Measurements from ENCODE around the gene SLC41A2. TPM values are rescaled to one million over a fixed set of nuclear protein-coding genes. Genes with fewer than 3 reads are reported as not detected.
A peak's percentile ranks its signal among the peaks of the same experiment; 100 is the strongest.

Gene SLC41A2
- total and polyA plus RNA-seq, 10 of the 15 experiments (the other 5 are each of a cell fraction or from before 2014, with no cell fraction given): 3.5 to 19.0 (median 11.3) TPM

GRCh38 chr12:104958001-104958804, at the start of gene SLC41A2 (continued):
- no peak for TF ChIP-seq TBL1XR1 (IDR thresholded peaks at IDR 0.05; ENCODE audit: low read depth, low read length)
- TF ChIP-seq ZNF592 (IDR thresholded peaks at IDR 0.05): no peak
- no peak for TF ChIP-seq ZBTB33 (IDR thresholded peaks at IDR 0.05)
- TF ChIP-seq, protein P1, sequence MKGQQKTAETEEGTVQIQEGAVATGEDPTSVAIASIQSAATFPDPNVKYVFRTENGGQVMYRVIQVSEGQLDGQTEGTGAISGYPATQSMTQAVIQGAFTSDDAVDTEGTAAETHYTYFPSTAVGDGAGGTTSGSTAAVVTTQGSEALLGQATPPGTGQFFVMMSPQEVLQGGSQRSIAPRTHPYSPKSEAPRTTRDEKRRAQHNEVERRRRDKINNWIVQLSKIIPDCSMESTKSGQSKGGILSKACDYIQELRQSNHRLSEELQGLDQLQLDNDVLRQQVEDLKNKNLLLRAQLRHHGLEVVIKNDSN (IDR thresholded peaks at IDR 0.05; ENCODE audit: borderline replicate concordance, extremely low read length, insufficient read depth, low read depth, low read length): peak; percentile 39
- no peak for TF ChIP-seq MEF2A (IDR thresholded peaks at IDR 0.05; ENCODE audit: insufficient read depth, low read depth, low read length)
- peak; percentile 73; the same call in 1 of the 2 replicates for TF ChIP-seq ASH2L (IDR thresholded peaks at IDR 0.05; ENCODE audit: borderline replicate concordance, low read depth)
- TF ChIP-seq HCFC1 (IDR thresholded peaks at IDR 0.05; ENCODE audit: low read length): no peak
- TF ChIP-seq REST (IDR thresholded peaks at IDR 0.05; ENCODE audit: low read depth, low read length): no peak
- TF ChIP-seq MTA3 (IDR thresholded peaks at IDR 0.05; ENCODE audit: borderline replicate concordance, low read length): no peak; the same call in 1 of the 2 replicates
- TF ChIP-seq ATF3 (IDR thresholded peaks at IDR 0.05; ENCODE audit: borderline replicate concordance, extremely low read depth, low read depth, low read length): no peak
- no peak for TF ChIP-seq ZBED1 (IDR thresholded peaks at IDR 0.05; ENCODE audit: borderline replicate concordance)
- no peak for TF ChIP-seq ZNF274 (IDR thresholded peaks at IDR 0.05; ENCODE audit: insufficient read depth, insufficient read length)
- TF ChIP-seq RBBP5 (conservative IDR thresholded peaks at IDR 0.05): no peak
- TF ChIP-seq EED (IDR thresholded peaks at IDR 0.05; ENCODE audit: low read depth): peak; percentile 82
- TF ChIP-seq YBX1 (IDR thresholded peaks at IDR 0.05): no peak
- TF ChIP-seq, protein P2, sequence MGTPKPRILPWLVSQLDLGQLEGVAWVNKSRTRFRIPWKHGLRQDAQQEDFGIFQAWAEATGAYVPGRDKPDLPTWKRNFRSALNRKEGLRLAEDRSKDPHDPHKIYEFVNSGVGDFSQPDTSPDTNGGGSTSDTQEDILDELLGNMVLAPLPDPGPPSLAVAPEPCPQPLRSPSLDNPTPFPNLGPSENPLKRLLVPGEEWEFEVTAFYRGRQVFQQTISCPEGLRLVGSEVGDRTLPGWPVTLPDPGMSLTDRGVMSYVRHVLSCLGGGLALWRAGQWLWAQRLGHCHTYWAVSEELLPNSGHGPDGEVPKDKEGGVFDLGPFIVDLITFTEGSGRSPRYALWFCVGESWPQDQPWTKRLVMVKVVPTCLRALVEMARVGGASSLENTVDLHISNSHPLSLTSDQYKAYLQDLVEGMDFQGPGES (IDR thresholded peaks at IDR 0.05): no peak
- peak; percentile 14; the same call in 1 of the 2 replicates for TF ChIP-seq CREB1 (IDR thresholded peaks at IDR 0.05; ENCODE audit: low read depth)

Measured in GM12878 (cell line).